Esophagus muscularis mucosa (tissue), 4 donors: Measurements from ENCODE around the gene DOCK2. TPM values are rescaled to one million over a fixed set of nuclear protein-coding genes. Genes with fewer than 3 reads are reported as not detected.

Experiments
- DNase-seq: peaks from one replicate; pipeline ENCODE4 v3.0.0-alpha.2; 2017; ENCODE audit errors: extremely low spot score
- H3K27ac ChIP-seq, 4 donors: fragments of 200-600 bp; sonication (generic); replicated peaks in 1 of 4; 1 replicate in 3 of 4; 2 replicates in 1 of 4; pipeline ENCODE4 v1.5.1; 2016 to 2019; ENCODE audit warnings: mild to moderate bottlenecking in 1 of 4
- H3K27me3 ChIP-seq, 4 donors: fragments of 200-600 bp; sonication (generic); one replicate each; pipeline versions ENCODE4 v1.5.1 to v1.6.0; 2016 to 2019
- H3K36me3 ChIP-seq, 4 donors: fragments of 200-600 bp; sonication (generic); one replicate each; pipeline ENCODE4 v1.5.1; 2016 to 2019
- H3K4me1 ChIP-seq, 4 donors: fragments of 200-600 bp; sonication (generic); one replicate each; pipeline ENCODE4 v1.5.1; 2016 to 2019
- H3K4me3 ChIP-seq, 4 donors: fragments of 200-600 bp; sonication (generic); 1 replicate in 2 of 4; 2 replicates in 2 of 4; pipeline ENCODE4 v1.5.1; 2016 to 2019; ENCODE audit warnings: mild to moderate bottlenecking in 4 of 4, moderate library complexity in 1 of 4
- H3K9me3 ChIP-seq, 4 donors: fragments of 200-600 bp; sonication (generic); 1 replicate in 3 of 4; 2 replicates in 1 of 4; pipeline ENCODE4 v1.5.1; 2016 to 2019
- CTCF ChIP-seq, 3 experiments: fragments of 200-600 bp in 2 of 3; fragments of 450-650 bp in 1 of 3; sonication (generic) in 2 of 3; IDR thresholded peaks; one replicate each; pipeline ENCODE4 v1.5.1; 2017 to 2019; ENCODE audit warnings: antibody characterized with exemption in 3 of 3, mild to moderate bottlenecking in 2 of 3, moderate library complexity in 1 of 3
- EP300 ChIP-seq: sonication (generic); formaldehyde crosslinking; IDR thresholded peaks from one replicate; pipeline ENCODE4 v1.6.1; 2017; ENCODE audit warnings: antibody characterized with exemption
- POLR2A ChIP-seq: fragments of 450-650 bp; IDR thresholded peaks from one replicate; pipeline ENCODE4 v1.6.1; 2017; ENCODE audit warnings: antibody characterized with exemption, moderate library complexity, mild to moderate bottlenecking, low read depth
- POLR2AphosphoS5 ChIP-seq, 2 donors: sonication (generic); formaldehyde crosslinking; IDR thresholded peaks; one replicate each; pipeline ENCODE4 v1.6.1; 2017; ENCODE audit warnings: antibody characterized with exemption in 2 of 2
- whole genome bisulfite sequencing: methylation state at CpG from one replicate; pipeline ENCODE4 v1.1.5; 2018; 5-methylcytosine and 5-hydroxymethylcytosine counted together
- intact Hi-C: fragments of 100-400 bp; cut with DNase I; formaldehyde crosslinking; loops from one replicate; pipeline ENCODE4 v1.15.1; 2023
- total RNA-seq, 4 donors: library from RNA; depleted of rRNA; stranded (reverse); fragments of >200 nt; gene quantifications; one replicate each; pipeline versions ENCODE4 v1.1.0 to v1.2.1, GENCODE V29; 2016

The DOCK2 gene
- total RNA-seq, 4 donors from 2014 or later = 9.2 to 18.3 (median 13.7) TPM

DNA sequence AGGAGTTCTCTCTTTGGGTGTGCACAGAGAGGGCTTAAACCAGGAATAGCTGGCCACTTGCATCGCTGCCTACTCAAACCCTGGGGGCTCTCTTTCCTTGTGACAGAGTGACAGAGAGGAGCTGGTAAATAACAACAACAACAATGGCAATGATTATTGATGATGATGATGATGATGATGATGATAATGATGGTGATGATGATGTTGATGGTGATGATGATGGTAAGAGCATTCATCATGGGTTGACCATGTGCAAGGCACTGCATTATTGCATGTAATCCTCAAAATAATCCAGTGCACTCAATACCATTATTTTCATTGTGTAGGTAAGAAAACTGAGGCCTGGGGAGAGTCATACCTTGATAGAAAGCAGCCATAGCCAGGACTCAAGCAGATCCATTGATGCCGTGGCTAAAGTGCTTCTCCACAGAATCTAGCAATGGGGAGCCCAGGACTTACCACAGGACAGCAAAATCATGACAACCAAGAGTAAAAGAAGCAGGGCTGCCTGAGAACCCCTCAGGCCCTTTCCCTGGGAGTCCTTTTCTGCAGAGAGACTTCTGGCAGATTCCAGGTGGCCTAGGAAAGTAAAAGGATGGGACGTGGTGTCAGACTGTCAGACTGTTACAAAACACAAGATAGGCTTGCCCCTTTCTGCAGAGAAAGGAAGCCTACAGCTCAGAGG is 473.5 kb downstream of the DOCK2 start:
- DNase-seq = no peak

GRCh38 chr5:170111088-170111785 is 474.2 kb downstream of the DOCK2 start:
- Histone ChIP-seq H3K36me3 (no peaks in the 10 kb centered on the region), H3K27me3 (no peaks in the 10 kb centered on the region), H3K27ac (no peak overlapping the region), H3K9me3 (peaks cover 0 to 4% (median 0%) of the 10 kb centered on the region in 4 donors), H3K4me3 (no peak overlapping the region), H3K4me1 (no peaks in the 10 kb centered on the region)
- DNase-seq = peak; percentile 88
- intact Hi-C loops = no loop called here
- no peak for TF ChIP-seq CTCF (IDR thresholded peaks at IDR 0.05)
- TF ChIP-seq EP300 = no peak
- TF ChIP-seq POLR2AphosphoS5 (IDR thresholded peaks at IDR 0.05) = no peak
- no peak for TF ChIP-seq POLR2A
- WGBS = 75% methylated on average over 7 of the region's 8 CpGs

More for the DNA sequence above, 473.5 kb downstream of the DOCK2 start:
- Histone ChIP-seq H3K27me3 (no peaks in the 10 kb centered on the region), H3K27ac (no peak overlapping the region), H3K36me3 (no peaks in the 10 kb centered on the region), H3K4me3 (no peak overlapping the region), H3K9me3 (no peaks in the 10 kb centered on the region), H3K4me1 (no peaks in the 10 kb centered on the region)
- no peak for TF ChIP-seq POLR2A
- no peak for TF ChIP-seq CTCF (IDR thresholded peaks at IDR 0.05)
- 83% methylated on average over 3 of the region's 3 CpGs for WGBS
- intact Hi-C loops = no loop called here

DNA sequence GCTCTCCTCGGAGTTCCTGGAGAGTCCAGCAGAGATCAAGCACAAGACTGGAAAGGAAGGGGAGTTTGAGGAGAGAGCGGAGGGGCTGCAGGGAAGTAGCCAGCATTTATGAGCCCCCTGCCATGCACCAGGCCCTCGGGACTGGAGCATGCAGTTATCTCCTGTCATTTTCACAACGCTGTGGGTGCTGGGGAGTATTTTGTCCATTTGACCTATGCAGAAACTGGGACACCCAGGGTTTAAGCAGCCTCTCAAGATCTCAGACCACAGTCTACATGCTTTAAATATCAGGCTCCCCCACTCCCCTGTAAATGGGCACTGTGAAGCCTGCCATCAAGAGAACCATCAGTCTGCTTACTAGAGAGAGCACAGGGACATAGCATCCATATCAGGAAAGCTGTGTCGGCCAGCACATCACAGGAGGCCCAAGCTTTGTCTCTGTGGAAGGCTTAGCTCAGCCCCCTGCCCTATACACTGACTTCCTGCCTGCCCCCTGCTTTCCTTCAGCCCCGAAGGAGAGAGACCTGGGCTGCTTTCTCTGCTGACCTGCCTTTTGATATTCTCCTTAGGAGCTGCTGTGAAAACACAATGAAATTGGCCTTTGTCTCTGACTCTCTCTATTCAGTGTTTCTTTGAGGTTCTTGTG is 475.9 kb downstream of the DOCK2 start:
- TF ChIP-seq CTCF (IDR thresholded peaks at IDR 0.05) = no peak
- TF ChIP-seq EP300 = no peak
- TF ChIP-seq POLR2A = no peak
- no peak for TF ChIP-seq POLR2AphosphoS5 (IDR thresholded peaks at IDR 0.05)
- Histone ChIP-seq H3K36me3 (no peaks in the 10 kb centered on the region), H3K4me3 (no peak overlapping the region), H3K4me1 (no peaks in the 10 kb centered on the region), H3K27ac (no peak overlapping the region), H3K9me3 (peaks cover 0 to 4% (median 0%) of the 10 kb centered on the region in 4 donors), H3K27me3 (no peaks in the 10 kb centered on the region)
- 71% methylated on average over 6 of the region's 6 CpGs for WGBS
- DNase-seq = peak; percentile 86
- intact Hi-C loops = no loop called here

DNA sequence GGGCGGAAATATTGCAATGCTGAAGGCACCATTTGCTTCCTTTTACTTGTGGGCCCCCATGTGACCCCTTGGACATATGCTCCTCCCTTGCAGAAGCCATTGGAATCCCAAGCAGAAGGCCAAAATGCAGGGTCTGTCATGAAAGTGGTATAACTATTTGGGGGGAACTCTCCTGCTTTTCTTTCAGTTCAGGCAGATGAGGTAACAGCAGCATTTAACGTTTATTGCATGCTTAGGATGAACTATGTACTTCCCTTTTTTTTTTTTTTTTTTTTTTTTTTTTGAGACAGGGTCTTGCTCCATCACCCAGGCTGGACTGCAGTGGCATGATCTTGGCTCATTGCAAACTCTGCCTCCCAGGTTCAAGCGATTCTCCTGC is 476.4 kb downstream of the DOCK2 start:
- no peaks in the 10 kb centered on the region for H3K4me1 ChIP-seq

More for the DNA sequence above, 476.4 kb downstream of the DOCK2 start:
- TF ChIP-seq EP300 (no peak), POLR2AphosphoS5 (IDR thresholded peaks at IDR 0.05) (no peak), POLR2A (no peak), CTCF (IDR thresholded peaks at IDR 0.05) (no peak)
- Histone ChIP-seq H3K27ac (no peak overlapping the region), H3K36me3 (no peaks in the 10 kb centered on the region), H3K27me3 (no peaks in the 10 kb centered on the region), H3K9me3 (peaks cover 0 to 4% (median 0%) of the 10 kb centered on the region in 4 donors), H3K4me3 (no peak overlapping the region)
- intact Hi-C loops = no loop called here
- WGBS = 75% methylated on average over 3 of the region's 3 CpGs
- peak; percentile 37 for DNase-seq
